GM23248 (cell line): ENCODE results near the gene SOX18. TPM values are rescaled to one million over a fixed set of nuclear protein-coding genes. Genes with fewer than 3 reads are reported as not detected.
A peak's percentile ranks its signal among the peaks of the same experiment; 100 is the strongest.

ENCODE experiments used
- DNase-seq: peaks from one replicate; pipeline ENCODE4 v3.0.0-alpha.2; 2015
- H2AFZ ChIP-seq: fragments of 200-600 bp; sonication (generic); 2 replicates; pipeline ENCODE4 v1.6.1; 2016; ENCODE audit warnings: antibody characterized with exemption
- H3F3A ChIP-seq: fragments of 200-600 bp; sonication (generic); 2 replicates; pipeline ENCODE4 v1.6.1; 2016; ENCODE audit warnings: mild to moderate bottlenecking, antibody characterized with exemption, mixed run types; ENCODE audit not compliant: insufficient read depth
- H3K27ac ChIP-seq: fragments of 200-600 bp; sonication (generic); 2 replicates; pipeline ENCODE4 v1.5.1; 2016; ENCODE audit warnings: mild to moderate bottlenecking
- H3K27me3 ChIP-seq: fragments of 200-600 bp; sonication (generic); replicated peaks from 2 replicates; pipeline ENCODE4 v1.6.1; 2016; ENCODE audit warnings: mild to moderate bottlenecking; ENCODE audit not compliant: insufficient read depth
- H3K36me3 ChIP-seq: fragments of 200-600 bp; sonication (generic); 2 replicates; pipeline ENCODE4 v1.6.1; 2016; ENCODE audit warnings: low read depth, mild to moderate bottlenecking
- H3K4me1 ChIP-seq: fragments of 200-600 bp; sonication (generic); 2 replicates; pipeline ENCODE4 v1.6.1; 2016; ENCODE audit warnings: mild to moderate bottlenecking; ENCODE audit not compliant: insufficient read depth
- H3K4me2 ChIP-seq: fragments of 200-600 bp; sonication (generic); one replicate; pipeline ENCODE4 v1.6.1; 2016; ENCODE audit warnings: mild to moderate bottlenecking; ENCODE audit not compliant: unreplicated experiment
- H3K4me3 ChIP-seq: fragments of 200-600 bp; sonication (generic); 2 replicates; pipeline ENCODE4 v1.5.1; 2016; ENCODE audit warnings: mild to moderate bottlenecking
- H3K79me2 ChIP-seq: fragments of 200-600 bp; sonication (generic); 2 replicates; pipeline ENCODE4 v1.6.1; 2016; ENCODE audit warnings: mild to moderate bottlenecking; ENCODE audit not compliant: insufficient read depth
- H3K9ac ChIP-seq: fragments of 200-600 bp; sonication (generic); 2 replicates; pipeline ENCODE4 v1.6.1; 2016; ENCODE audit warnings: mild to moderate bottlenecking
- H3K9me2 ChIP-seq: fragments of 200-600 bp; sonication (generic); 2 replicates; pipeline ENCODE4 v1.6.1; 2016; ENCODE audit warnings: mixed run types, mild to moderate bottlenecking, moderate library complexity; ENCODE audit not compliant: insufficient read depth
- H3K9me3 ChIP-seq: fragments of 200-600 bp; sonication (generic); one replicate; pipeline ENCODE4 v1.6.1; 2017; ENCODE audit warnings: low read depth
- H4K20me1 ChIP-seq: fragments of 200-600 bp; sonication (generic); 2 replicates; pipeline ENCODE4 v1.6.0; 2016; ENCODE audit not compliant: insufficient read depth
- EZH2 ChIP-seq: fragments of 200-600 bp; sonication (generic); IDR thresholded peaks from 2 replicates; pipeline ENCODE4 v1.6.1; 2018; ENCODE audit warnings: antibody characterized with exemption, mild to moderate bottlenecking; ENCODE audit not compliant: insufficient read depth, poor library complexity, severe bottlenecking
- EZH2phosphoT487 ChIP-seq: fragments of 200-600 bp; sonication (generic); IDR thresholded peaks from 2 replicates; pipeline ENCODE4 v1.6.1; 2018; ENCODE audit warnings: antibody characterized with exemption, moderate library complexity, mild to moderate bottlenecking, low read depth; ENCODE audit not compliant: insufficient read depth
- WGBS, 2 experiments: methylation state at CpG; one replicate each; pipeline ENCODE4 v1.1.6; 2015 to 2017; ENCODE audit warnings: low lambda C conversion rate in 2 of 2, low coverage in 1 of 2; ENCODE audit errors: missing lambda C conversion rate in 2 of 2; 5-methylcytosine and 5-hydroxymethylcytosine counted together
- in situ Hi-C: fragments of 300-500 bp; cut with MboI; formaldehyde crosslinking; loops from 2 replicates; pipeline ENCODE4 v1.15.0; 2020
- polyA plus RNA-seq: library from polyadenylated mRNA; unstranded; fragments of >200 nt; fragmentation: Nextera tagmentation; extraction: Ambion mirVana; gene quantifications from 2 replicates; pipeline ENCODE4 v1.2.1, GENCODE V29; 2016
- total RNA-seq: library from RNA; depleted of rRNA; stranded (reverse); fragments of >200 nt; shearing (Covaris generic); gene quantifications from 2 replicates; pipeline ENCODE4 v1.2.3, GENCODE V29; 2014

SOX18 gene
- total and polyA plus RNA-seq, 2 experiments from 2014 or later = not detected

DNA sequence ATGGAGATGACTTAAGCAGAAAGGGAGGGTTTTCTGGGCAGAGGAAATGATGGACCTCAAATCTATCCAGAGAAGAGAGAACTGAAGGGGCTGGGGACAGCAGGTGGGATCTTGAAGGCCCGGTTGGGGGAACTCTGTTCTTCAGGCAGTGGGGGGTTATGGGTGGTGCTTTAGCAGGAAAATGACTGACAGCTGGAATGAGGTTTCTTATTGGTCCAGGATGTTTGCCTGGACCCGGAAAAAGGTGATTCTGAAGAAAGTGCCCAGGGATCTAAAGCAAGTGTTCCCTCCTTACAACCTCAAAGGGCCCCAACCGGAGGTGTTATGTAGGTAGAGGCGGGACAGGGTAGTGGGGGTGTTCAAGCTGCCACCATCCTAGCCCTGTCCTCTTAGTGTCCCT is 46.0 kb upstream of the SOX18 start:
- no peaks in the 10 kb centered on the region for H3K36me3 ChIP-seq
- H3K79me2 ChIP-seq = no peaks in the 10 kb centered on the region
- H3K4me2 ChIP-seq = no peak overlapping the region
- no peaks in the 10 kb centered on the region for H3F3A ChIP-seq
- no peak overlapping the region for H3K4me3 ChIP-seq
- no peaks in the 10 kb centered on the region for H3K4me1 ChIP-seq
- no peaks in the 10 kb centered on the region for H4K20me1 ChIP-seq
- H3K27me3 ChIP-seq = peaks cover 4% of the 10 kb centered on the region; the same call in 1 of the 2 replicates
- no peaks in the 10 kb centered on the region for H3K9me3 ChIP-seq
- H3K9ac ChIP-seq = no peak overlapping the region
- 50 to 55% methylated on average over 4 of the region's 4 CpGs for WGBS, 2 experiments
- no peak for DNase-seq
- no peaks in the 10 kb centered on the region for H3K9me2 ChIP-seq
- no peak overlapping the region for H2AFZ ChIP-seq
- in situ Hi-C loops = no loop called here
- H3K27ac ChIP-seq = no peak overlapping the region
- TF ChIP-seq EZH2 = no peak
- no peak for TF ChIP-seq EZH2phosphoT487

GRCh38 chr20:64093013-64093503 is 43.6 kb upstream of the SOX18 start:
- WGBS, 2 experiments = 47% methylated on average over 9 of the region's 9 CpGs
- no peak for TF ChIP-seq EZH2
- no peak for TF ChIP-seq EZH2phosphoT487
- no peak overlapping the region for H2AFZ ChIP-seq
- H3K4me3 ChIP-seq = no peak overlapping the region
- peak; percentile 17 for DNase-seq
- no peak overlapping the region for H3K4me2 ChIP-seq
- H4K20me1 ChIP-seq = no peaks in the 10 kb centered on the region
- H3K9ac ChIP-seq = no peak overlapping the region
- no peak overlapping the region for H3K27ac ChIP-seq
- no peaks in the 10 kb centered on the region for H3K4me1 ChIP-seq
- no peaks in the 10 kb centered on the region for H3K36me3 ChIP-seq
- in situ Hi-C loops = no loop called here
- H3K9me3 ChIP-seq = no peaks in the 10 kb centered on the region
- no peaks in the 10 kb centered on the region for H3K79me2 ChIP-seq
- H3K27me3 ChIP-seq = no peaks in the 10 kb centered on the region
- no peaks in the 10 kb centered on the region for H3K9me2 ChIP-seq
- H3F3A ChIP-seq = no peaks in the 10 kb centered on the region

DNA sequence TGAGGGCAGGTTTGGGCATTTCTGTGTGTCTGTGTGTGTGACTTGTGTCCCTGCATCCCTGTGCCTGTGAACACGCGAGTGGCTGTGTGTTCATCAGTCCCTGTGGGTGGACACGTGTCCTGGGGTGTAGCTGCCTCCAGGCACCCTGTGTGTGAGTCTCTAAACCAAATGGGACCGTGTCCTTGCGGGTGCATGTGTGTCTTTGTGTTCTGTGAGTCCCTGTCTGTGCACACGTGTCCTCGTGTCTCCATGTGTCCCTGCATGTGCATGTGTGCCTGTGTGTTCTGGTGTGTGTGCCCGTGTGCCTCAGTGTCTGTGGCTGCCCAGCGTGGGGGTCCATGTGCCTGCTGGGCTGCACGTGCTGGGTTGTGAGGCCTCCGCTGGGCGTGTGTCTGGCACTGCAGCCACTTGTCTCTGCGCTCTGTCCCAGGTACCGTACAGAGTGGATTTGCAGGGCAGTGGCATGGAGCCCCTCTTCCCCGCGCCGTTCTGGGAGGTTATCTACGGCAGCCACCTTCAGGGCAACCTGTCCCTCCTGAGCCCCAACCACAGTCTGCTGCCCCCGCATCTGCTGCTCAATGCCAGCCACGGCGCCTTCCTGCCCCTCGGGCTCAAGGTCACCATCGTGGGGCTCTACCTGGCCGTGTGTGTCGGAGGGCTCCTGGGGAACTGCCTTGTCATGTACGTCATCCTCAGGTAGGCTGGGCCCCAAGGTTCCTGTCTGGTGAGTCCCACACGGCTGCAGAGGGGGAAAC is 43.0 kb upstream of the SOX18 start:
- Histone ChIP-seq H2AFZ (no peak overlapping the region), H3F3A (no peaks in the 10 kb centered on the region), H3K9me2 (no peaks in the 10 kb centered on the region), H3K27me3 (no peaks in the 10 kb centered on the region), H4K20me1 (no peaks in the 10 kb centered on the region), H3K4me2 (no peak overlapping the region), H3K79me2 (no peaks in the 10 kb centered on the region), H3K4me1 (no peaks in the 10 kb centered on the region), H3K36me3 (no peaks in the 10 kb centered on the region), H3K9ac (no peak overlapping the region), H3K9me3 (no peaks in the 10 kb centered on the region), H3K27ac (no peak overlapping the region), H3K4me3 (no peak overlapping the region)
- in situ Hi-C loops = no loop called here
- WGBS, 2 experiments = 35 to 38% methylated on average over 26 to 27 of the region's 27 CpGs
- DNase-seq = no peak
- TF ChIP-seq EZH2 (no peak), EZH2phosphoT487 (no peak)

DNA sequence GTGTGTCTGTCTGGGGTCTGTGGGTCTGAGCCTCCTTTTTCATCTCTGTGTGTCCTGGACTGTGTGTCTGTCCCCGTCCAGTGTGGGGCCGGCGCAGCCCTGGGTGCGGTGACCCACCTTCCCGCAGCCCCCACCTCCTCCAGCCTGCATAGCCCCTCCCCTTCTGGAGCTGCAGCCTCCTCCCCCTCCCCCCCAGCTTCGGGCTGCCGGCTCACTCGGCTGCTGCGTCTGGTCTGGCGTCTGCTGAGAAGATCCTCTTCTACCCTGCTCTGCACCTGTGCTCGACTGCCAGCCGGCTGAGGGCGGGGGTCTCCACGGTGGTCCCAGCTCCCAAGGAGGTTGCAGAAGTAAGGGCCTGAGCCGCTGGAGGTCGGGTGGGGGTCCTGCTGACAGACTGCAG is 42.3 kb upstream of the SOX18 start:
- Histone ChIP-seq H3K9me3 (no peaks in the 10 kb centered on the region), H3K27me3 (no peaks in the 10 kb centered on the region), H3K9ac (no peak overlapping the region), H3K79me2 (no peaks in the 10 kb centered on the region), H4K20me1 (no peaks in the 10 kb centered on the region), H3K4me1 (no peaks in the 10 kb centered on the region), H3F3A (no peaks in the 10 kb centered on the region), H3K4me3 (no peak overlapping the region), H3K9me2 (no peaks in the 10 kb centered on the region), H2AFZ (no peak overlapping the region), H3K36me3 (no peaks in the 10 kb centered on the region), H3K4me2 (no peak overlapping the region), H3K27ac (no peak overlapping the region)
- TF ChIP-seq EZH2phosphoT487 (no peak), EZH2 (no peak)
- WGBS, 2 experiments = 2 to 15% methylated on average over 11 to 16 of the region's 16 CpGs
- in situ Hi-C loops = no loop called here
- no peak for DNase-seq
